GM18505 (cell line): ENCODE results near the gene FUT7.
"Not testable (repeated sequence)": the region's sequence is repeated elsewhere in the genome, so short reads cannot be mapped to it uniquely, and the experiment has no call there.

Source experiments
- ATAC-seq: cut with Tn5 transposase; IDR thresholded peaks from one replicate; pipeline ENCODE4 v1.9.1; 2021; ENCODE audit not compliant: unreplicated experiment
- POLR2A ChIP-seq: IDR thresholded peaks from 4 replicates; pipeline ENCODE4 v1.6.1; 2011; ENCODE audit warnings: borderline replicate concordance; ENCODE audit not compliant: insufficient read depth, insufficient read length; ENCODE audit errors: extremely low read depth

FUT7 gene

GRCh38 chr9:137038916-137039315 is 7.0 kb upstream of the FUT7 start:
- ATAC-seq: no peak
- no peak for TF ChIP-seq POLR2A

DNA sequence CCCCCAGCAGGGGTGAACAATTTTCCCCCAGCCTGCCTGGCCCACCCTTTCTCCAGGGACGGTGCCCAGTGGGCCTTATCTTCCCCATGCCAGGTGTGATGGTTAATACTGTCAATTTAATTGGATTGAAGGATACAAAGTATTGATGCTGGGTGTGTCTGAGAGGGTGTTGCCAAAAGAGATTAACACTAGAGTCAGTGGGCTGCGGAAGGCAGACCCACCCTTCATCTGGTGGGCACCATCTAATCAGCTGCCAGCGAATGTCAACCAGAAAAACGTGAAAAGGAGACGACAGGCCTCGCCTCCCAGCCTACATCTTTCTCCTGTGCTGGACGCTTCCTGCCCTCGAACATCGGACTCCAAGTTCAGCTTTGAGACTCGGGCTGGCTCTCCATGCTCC is 5.6 kb upstream of the FUT7 start:
- TF ChIP-seq POLR2A: no peak
- ATAC-seq: no peak

- TF ChIP-seq POLR2A: no peak
Observed at GRCh38 chr9:137037035-137037434, 5.1 kb upstream of the FUT7 start.

DNA sequence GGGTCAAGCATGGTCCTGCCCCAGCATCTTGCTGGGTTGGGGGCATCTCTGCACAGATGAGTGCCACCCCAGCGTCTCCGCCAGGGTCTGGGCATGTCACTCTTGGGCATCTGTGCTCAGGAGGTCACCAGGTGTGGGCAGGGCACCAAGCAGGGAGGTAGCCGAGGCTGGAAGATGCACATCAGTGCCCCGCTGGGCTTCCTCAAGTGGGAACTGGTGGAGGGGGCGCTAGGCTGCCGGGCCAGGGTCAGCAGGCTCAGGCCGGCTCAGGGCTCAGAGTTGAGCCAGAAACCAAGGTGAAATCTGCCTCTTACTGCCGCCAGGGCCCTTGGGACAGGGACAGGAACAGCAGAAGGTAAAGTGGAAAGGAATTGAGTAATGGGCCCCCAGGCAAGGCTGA is 4.0 kb upstream of the FUT7 start:
- no peak for TF ChIP-seq POLR2A
- ATAC-seq: no peak

More at GRCh38 chr9:137037035-137037434, 5.1 kb upstream of the FUT7 start:
- no peak for ATAC-seq

GRCh38 chr9:137035507-137035834 is 3.6 kb upstream of the FUT7 start:
- no peak for TF ChIP-seq POLR2A
- ATAC-seq: no peak

GRCh38 chr9:137034709-137035506 is 3.0 kb upstream of the FUT7 start:
- TF ChIP-seq POLR2A: no peak
- ATAC-seq: peak; percentile 53

DNA sequence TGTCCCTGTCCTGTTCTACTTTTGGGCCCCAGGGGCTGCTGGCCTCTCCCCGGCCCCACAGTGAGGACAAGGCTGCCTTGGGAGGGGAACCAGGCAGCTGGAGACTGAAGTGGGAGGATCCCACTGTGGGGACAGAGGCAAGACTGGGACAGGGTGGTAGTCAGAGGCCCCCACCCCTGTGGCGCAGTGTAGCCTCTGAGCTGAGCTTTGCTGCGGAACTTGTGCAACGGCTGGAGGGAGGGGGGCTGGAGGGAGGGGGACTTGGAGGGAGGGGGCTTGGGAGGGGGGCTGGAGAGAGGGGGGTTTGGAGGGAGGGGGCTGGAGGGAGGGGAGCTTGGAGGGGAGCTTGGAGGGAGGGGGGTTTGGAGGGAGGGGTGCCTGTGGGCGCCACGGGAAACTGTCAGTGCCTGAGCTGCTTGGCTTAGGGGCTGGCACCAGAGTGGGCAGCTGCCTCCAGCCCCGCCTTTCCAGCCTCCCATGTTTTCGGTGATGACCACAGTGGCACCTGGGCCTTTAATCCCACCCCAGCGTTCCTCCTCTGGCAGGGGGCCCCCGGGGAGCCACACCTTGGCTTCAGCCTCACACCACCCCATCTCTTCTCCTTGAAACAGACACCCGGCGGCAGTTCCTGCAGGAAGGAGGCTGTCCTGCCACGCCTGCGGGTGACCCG is 2.3 kb upstream of the FUT7 start:
- no peak for TF ChIP-seq POLR2A
- no peak for ATAC-seq

GRCh38 chr9:137033481-137033880 is 1.6 kb upstream of the FUT7 start:
- ATAC-seq: not testable (repeated sequence)

DNA sequence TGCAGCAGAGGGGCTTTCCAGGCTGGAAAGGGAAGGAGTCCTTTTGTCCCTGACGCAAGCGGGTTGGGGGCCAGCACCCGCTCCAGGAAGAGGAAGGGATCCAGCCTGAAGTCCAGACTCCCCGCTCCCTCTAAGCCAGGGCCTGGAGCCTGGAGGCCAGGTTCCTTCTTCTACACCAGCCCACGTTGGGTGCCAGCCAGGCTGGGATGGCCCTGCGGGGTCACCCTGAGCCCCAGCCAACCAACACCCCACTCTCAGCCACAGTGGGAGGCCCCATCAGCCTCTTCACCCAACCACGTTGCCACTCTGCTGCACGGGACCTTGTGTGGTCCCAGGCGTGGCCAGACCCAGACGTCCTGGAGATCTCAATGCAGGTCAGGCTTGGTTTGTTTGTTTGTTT is 970 bp upstream of the FUT7 start:
- no peak for TF ChIP-seq POLR2A
- ATAC-seq: no peak

GRCh38 chr9:137030538-137031527 is 1.1 kb downstream of the FUT7 start:
- TF ChIP-seq POLR2A: no peak
- no peak for ATAC-seq

DNA sequence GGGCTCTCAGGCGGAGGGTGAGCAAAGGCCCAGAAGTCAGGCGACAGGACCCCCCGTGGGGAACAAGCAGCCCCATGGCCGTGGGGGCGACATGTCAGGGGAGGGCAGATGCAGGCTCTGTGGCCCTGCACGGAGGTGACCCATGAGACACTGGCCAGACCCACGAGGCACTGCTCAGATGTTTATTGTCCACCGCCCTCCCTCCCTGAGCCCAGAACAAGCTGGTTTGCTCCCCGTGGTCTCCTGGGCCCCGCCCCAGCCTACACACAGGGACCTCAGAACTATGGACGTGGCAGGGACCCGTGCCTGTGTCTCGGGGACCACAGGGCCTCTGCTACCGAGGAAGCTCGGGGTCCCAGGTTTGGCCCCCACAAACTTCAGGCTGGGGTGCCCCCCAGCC is 1.9 kb downstream of the FUT7 start:
- no peak for ATAC-seq

GRCh38 chr9:137029058-137029936 is 2.6 kb downstream of the FUT7 start:
- no peak for ATAC-seq
- no peak for TF ChIP-seq POLR2A

More for the DNA sequence above, 1.9 kb downstream of the FUT7 start:
- no peak for TF ChIP-seq POLR2A

DNA sequence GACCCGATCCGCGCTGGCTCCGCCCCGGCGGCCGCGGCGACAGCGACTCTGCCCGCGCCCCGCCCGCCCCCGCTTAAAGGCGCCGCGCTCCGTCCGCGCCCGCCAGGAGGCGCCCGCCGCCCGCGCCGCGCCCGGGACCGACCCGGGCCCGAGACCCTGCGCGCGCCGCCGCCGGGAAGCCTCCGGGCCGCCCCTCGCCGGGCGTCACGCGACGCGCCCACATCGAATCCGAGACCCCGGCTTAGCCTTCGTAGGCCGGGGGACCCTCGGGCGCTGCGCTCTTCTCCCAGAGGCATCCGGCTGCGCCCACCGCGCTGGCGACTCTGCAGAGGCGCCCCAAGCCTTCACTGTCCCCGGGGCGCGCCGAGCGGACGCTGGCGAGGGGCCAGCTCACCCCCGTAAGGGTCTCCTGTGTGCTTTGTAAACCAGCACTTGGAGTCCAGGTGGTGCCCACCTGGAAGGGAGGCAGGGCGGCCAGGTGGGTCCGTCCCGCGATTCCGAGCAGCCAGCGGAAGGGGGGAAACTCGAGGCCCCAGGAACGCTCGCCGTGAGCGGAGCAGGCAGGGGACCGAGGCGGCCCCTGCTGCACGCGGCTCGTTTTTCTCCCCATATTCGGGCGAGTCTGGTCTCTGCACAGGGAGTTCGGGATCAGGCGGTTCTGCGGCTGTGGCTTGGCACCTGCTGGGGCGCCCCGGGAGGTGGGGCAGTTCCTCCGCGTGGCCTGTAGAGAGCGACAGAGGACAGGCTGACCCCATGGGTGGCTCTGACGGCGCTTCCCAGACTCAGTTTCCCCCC is 3.4 kb downstream of the FUT7 start:
- TF ChIP-seq POLR2A: no peak
- ATAC-seq: peak; percentile 35
